Nephron (organoid): ENCODE results near the gene DHRS7B.
"Not testable (repeated sequence)": the region's sequence is repeated elsewhere in the genome, so short reads cannot be mapped to it uniquely, and the experiment has no call there.

Experiments used
- H3K27ac Mint-ChIP-seq, 3 experiments: 2 replicates each; pipeline ENCODE4 v1.8.0; 2020; ENCODE audit warnings: mixed read lengths in 3 of 3, mild to moderate bottlenecking in 2 of 3, moderate library complexity in 1 of 3
- H3K27me3 Mint-ChIP-seq: 2 replicates; pipeline ENCODE4 v1.8.0; 2021; ENCODE audit warnings: low read depth, mild to moderate bottlenecking, moderate library complexity, mixed read lengths
- H3K36me3 Mint-ChIP-seq: 2 replicates; pipeline ENCODE4 v1.8.0; 2020; ENCODE audit warnings: low read depth, mixed read lengths
- H3K4me1 Mint-ChIP-seq: 2 replicates; pipeline ENCODE4 v1.8.0; 2020; ENCODE audit warnings: mixed read lengths
- H3K4me3 Mint-ChIP-seq, 3 experiments: 2 replicates each; pipeline ENCODE4 v1.8.0; 2020; ENCODE audit warnings: mild to moderate bottlenecking in 3 of 3, mixed read lengths in 3 of 3, moderate library complexity in 2 of 3
- H3K9me3 Mint-ChIP-seq: 2 replicates; pipeline ENCODE4 v1.8.0; 2020; ENCODE audit warnings: mixed read lengths
- TF ChIP-seq, protein P1 (sequence below), 3 experiments: fragments of 200-600 bp; sonication (generic); IDR thresholded peaks; one replicate each; pipeline ENCODE4 v1.5.0; 2021; ENCODE audit warnings: antibody characterized with exemption in 3 of 3; ENCODE audit not compliant: unreplicated experiment in 3 of 3

The DHRS7B gene, protein sequence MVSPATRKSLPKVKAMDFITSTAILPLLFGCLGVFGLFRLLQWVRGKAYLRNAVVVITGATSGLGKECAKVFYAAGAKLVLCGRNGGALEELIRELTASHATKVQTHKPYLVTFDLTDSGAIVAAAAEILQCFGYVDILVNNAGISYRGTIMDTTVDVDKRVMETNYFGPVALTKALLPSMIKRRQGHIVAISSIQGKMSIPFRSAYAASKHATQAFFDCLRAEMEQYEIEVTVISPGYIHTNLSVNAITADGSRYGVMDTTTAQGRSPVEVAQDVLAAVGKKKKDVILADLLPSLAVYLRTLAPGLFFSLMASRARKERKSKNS

DNA sequence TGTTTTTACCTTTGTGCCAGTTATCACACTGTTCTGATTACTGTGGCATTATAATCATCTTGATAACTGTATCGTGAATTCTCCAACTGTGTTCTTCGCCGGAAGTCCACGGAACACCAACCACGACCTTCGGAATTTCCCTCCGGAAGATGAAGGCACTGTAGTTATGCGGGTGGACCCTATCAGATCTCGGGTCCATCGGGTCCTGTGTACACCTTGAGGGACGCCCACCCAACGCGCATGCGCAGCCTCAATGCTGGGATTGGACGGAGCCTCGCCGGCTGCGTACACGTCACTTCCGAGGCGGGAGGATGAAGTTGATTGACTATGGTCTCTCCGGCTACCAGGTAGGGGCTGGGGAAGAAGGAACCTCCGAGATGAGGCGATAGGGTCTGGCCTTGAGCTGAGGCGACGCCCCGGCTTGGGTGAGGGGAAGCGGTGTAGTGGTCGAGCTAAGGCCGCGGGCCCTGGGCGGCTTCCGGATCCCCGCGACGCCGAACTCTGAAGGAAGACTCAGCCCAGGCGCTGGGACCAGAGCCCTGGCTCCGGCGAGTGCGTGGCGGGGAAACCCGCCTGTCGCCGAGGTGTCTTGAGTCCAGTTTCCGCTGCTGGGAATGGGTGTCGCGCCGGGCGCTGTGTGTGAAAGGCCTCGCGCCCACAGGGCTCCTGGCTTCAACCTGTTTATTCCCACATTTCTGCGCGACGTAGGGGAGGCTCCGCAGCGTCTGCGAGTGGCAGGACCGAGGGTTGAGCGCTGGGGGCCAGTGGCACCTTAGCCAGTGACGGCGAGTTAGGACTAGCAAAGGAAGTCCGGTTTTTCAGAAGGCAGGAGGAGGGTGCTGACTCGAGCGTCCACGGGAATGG is at the start of gene DHRS7B:
Gene DHRS7B (plus strand): TSS at position 320 of the 864 bp plus-strand sequence. CDS start 8 bp downstream, at position 328.
- H3K9me3 Mint-ChIP-seq: peaks cover under 1% of the 10 kb centered on the region
- H3K27ac Mint-ChIP-seq: peak within 1 kb of the TSS; percentile 55 to 91 (median 83)
- H3K4me1 Mint-ChIP-seq: peaks cover 18% of the 10 kb centered on the region
- peak within 1 kb of the TSS; percentile 91 to 97 (median 94) for H3K4me3 Mint-ChIP-seq
- H3K27me3 Mint-ChIP-seq: peaks cover 14% of the 10 kb centered on the region
- TF ChIP-seq, protein P1, sequence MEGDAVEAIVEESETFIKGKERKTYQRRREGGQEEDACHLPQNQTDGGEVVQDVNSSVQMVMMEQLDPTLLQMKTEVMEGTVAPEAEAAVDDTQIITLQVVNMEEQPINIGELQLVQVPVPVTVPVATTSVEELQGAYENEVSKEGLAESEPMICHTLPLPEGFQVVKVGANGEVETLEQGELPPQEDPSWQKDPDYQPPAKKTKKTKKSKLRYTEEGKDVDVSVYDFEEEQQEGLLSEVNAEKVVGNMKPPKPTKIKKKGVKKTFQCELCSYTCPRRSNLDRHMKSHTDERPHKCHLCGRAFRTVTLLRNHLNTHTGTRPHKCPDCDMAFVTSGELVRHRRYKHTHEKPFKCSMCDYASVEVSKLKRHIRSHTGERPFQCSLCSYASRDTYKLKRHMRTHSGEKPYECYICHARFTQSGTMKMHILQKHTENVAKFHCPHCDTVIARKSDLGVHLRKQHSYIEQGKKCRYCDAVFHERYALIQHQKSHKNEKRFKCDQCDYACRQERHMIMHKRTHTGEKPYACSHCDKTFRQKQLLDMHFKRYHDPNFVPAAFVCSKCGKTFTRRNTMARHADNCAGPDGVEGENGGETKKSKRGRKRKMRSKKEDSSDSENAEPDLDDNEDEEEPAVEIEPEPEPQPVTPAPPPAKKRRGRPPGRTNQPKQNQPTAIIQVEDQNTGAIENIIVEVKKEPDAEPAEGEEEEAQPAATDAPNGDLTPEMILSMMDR (IDR thresholded peaks at IDR 0.05; ENCODE audit: unreplicated experiment in 3 of 3): no peak
- H3K36me3 Mint-ChIP-seq: peaks cover 1% of the 10 kb centered on the region

DNA sequence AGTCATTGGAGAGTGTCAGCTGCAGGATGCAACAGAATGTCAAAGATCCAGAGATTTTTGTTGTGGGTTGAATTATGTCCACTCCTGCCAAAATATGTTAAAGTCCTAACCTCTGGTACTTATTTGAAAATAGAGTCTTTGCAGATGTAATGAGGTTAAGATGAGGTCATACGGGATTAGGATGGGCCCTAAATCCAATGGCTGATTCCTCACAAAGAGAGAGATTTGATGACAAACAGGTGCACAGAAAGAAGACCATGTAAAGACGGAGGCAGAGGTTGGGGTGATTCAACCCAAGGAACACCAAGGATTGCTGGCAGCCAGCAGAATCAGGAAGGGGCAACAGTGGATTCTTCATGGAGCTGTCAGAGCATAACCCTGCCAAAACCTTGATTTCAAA is 49.5 kb upstream of the DHRS7B start:
- peaks cover 4% of the 10 kb centered on the region for H3K27me3 Mint-ChIP-seq
- no peak overlapping the region for H3K4me3 Mint-ChIP-seq
- no peaks in the 10 kb centered on the region for H3K36me3 Mint-ChIP-seq
- H3K4me1 Mint-ChIP-seq: peaks cover 52% of the 10 kb centered on the region
- H3K9me3 Mint-ChIP-seq: peaks cover 3% of the 10 kb centered on the region
- no peak overlapping the region for H3K27ac Mint-ChIP-seq
- TF ChIP-seq, protein P1 (IDR thresholded peaks at IDR 0.05; ENCODE audit: unreplicated experiment in 3 of 3): no peak

DNA sequence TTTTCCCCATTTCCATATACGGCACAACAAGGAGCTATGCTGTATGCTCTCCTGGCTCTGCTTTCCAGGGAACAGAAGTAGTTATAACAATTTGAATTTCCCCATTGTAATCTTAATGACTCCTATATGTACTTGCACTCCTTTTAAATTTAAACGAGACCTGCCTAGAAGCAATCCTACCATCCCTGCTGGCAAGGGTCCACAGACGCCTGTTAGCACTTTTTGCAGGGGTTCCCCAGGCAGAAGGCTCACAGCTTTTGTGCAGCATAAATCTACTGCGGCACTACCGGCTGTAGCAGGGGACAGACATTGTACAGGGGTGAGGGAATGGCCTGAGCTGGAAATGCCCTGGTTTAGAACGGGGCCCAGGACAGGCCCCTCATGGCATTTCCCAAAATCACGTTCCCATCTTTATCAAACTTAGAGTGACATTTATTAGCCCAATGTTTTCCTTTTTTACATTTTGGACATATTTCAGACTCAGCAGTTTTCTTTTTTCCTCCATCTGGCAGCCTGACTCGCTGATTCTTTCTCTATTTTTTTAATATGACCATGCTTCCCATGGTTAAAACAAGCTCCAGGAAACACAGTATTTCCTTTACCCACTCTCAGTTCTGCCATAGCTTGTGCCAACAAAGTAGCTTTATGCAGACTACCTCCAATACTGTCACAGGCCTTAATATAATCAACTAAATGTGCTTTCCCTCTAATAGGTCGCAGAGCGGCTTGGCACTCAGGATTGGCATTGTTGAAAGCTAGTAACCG is 48.6 kb upstream of the DHRS7B start:
- peaks cover 3% of the 10 kb centered on the region for H3K9me3 Mint-ChIP-seq
- no peak overlapping the region for H3K4me3 Mint-ChIP-seq
- TF ChIP-seq, protein P1 (IDR thresholded peaks at IDR 0.05; ENCODE audit: unreplicated experiment in 3 of 3): no peak
- peak overlapping the region in 1 of 3 experiments; percentile 11 for H3K27ac Mint-ChIP-seq
- H3K36me3 Mint-ChIP-seq: no peaks in the 10 kb centered on the region
- H3K4me1 Mint-ChIP-seq: peaks cover 43% of the 10 kb centered on the region
- peaks cover 4% of the 10 kb centered on the region for H3K27me3 Mint-ChIP-seq

DNA sequence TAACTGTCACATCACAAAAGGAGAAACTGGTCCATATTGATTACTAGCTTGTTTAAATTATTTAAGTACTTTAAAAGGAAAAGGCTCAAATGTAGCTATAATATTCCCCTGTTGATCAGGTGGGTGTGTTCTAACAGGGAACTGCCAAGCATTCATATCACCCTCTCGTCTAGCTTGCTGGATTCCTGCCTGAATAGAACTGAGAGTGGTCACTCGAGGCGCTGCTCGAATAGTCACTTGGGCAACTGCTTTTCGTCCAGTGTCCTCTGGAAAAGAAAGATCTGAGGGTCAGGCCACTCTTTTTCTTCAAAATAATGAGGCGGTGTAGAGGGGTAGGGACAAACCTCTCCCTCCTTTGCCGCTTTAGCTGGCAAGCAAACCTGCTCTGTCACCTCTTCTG is 47.6 kb upstream of the DHRS7B start:
- Mint-ChIP-seq H3K9me3 (peaks cover 3% of the 10 kb centered on the region), H3K4me1 (peaks cover 43% of the 10 kb centered on the region), H3K36me3 (no peaks in the 10 kb centered on the region), H3K4me3 (no peak overlapping the region), H3K27me3 (peaks cover 7% of the 10 kb centered on the region), H3K27ac (no peak overlapping the region)
- TF ChIP-seq, protein P1 (IDR thresholded peaks at IDR 0.05; ENCODE audit: unreplicated experiment in 3 of 3): no peak

DNA sequence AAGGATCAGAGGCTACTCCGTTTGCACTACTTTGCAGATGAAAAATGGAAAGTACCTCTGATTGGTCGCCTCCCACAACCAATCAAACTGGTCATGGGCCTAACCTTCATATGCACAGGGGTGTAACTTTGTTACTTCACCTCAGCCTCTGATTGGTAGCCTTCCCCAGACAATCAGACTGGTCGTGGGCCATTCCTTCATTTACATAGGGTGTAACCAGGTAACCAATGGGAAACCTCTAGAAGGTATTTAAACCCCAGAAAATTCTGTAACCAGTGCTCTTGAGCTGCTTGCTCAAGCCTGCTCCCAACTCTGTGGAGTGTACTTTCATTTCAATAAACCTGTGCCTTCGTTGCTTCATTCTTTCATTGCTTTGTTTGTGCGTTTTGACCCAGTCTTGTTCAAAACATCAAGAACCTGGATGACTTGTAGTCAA is 44.7 kb upstream of the DHRS7B start:
- H3K27ac Mint-ChIP-seq: no peak overlapping the region
- TF ChIP-seq, protein P1 (IDR thresholded peaks at IDR 0.05; ENCODE audit: unreplicated experiment in 3 of 3): no peak
- peaks cover 7% of the 10 kb centered on the region for H3K27me3 Mint-ChIP-seq
- H3K4me1 Mint-ChIP-seq: peaks cover 26% of the 10 kb centered on the region
- H3K9me3 Mint-ChIP-seq: peaks cover 3% of the 10 kb centered on the region
- H3K36me3 Mint-ChIP-seq: no peaks in the 10 kb centered on the region
- H3K4me3 Mint-ChIP-seq: no peak overlapping the region

DNA sequence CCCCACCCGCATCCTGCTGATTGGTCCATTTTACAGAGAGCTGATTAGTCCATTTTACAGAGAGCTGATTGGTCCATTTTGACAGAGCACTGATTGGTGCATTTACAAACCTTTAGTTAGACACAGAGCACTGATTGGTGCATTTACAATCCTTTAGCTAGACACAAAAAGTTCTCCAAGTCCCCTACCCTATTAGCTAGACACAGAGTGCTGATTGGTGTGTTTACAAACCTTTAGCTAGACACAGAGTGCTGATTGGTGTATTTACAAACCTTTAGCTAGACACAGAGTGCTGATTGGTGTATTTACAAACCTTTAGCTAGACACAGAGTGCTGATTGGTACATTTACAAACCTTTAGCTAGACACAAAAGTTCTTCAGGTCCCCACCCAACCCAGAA is 41.5 kb upstream of the DHRS7B start:
- H3K36me3 Mint-ChIP-seq, H3K9me3 Mint-ChIP-seq, H3K4me1 Mint-ChIP-seq, H3K27me3 Mint-ChIP-seq, H3K27ac Mint-ChIP-seq, H3K4me3 Mint-ChIP-seq: not testable (repeated sequence)
